GM19099 (cell line): Measurements from ENCODE around the gene GATM.

ENCODE experiments used
- POLR2A ChIP-seq: IDR thresholded peaks from 3 replicates; pipeline ENCODE4 v1.6.1; 2011; ENCODE audit warnings: low read depth; ENCODE audit not compliant: insufficient read length; ENCODE audit errors: extremely low read depth

GATM gene, protein sequence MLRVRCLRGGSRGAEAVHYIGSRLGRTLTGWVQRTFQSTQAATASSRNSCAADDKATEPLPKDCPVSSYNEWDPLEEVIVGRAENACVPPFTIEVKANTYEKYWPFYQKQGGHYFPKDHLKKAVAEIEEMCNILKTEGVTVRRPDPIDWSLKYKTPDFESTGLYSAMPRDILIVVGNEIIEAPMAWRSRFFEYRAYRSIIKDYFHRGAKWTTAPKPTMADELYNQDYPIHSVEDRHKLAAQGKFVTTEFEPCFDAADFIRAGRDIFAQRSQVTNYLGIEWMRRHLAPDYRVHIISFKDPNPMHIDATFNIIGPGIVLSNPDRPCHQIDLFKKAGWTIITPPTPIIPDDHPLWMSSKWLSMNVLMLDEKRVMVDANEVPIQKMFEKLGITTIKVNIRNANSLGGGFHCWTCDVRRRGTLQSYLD

DNA sequence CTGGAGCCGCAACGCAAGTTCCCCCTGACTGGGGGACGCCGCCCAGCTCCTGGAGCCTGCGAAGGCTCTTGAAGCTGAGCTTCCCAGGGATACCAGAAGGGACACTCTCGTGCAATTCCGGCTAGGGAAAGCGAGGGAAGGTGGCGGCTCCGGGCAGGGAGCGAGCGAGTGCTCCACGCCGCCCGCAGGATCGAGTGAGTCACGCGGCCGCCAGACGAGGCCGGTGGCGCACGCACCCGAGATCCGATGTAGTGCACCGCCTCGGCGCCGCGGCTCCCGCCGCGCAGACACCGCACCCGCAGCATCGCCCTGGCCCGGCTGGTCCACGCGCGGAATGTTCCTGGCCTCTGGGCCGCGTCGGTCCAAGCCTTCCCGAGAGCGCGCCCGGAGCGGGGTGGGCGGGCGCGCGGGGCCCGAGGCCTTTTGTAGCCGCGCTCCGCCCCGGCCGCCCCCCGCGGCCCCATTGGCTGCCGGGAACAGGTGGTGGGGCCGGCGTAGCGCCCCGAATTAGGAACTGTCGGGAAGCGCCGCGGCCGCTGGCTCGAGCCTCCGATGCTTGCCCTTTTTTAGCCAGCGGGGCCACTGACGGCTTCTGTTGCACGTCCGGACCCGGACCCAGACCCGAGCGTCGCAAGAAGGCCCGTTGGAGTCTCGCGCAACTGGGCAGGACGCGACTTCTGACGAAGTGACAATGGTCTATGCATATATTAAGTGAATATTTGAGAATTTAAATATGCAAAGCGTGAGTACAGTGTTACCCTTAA, at the start of gene GATM:
Gene GATM, minus strand, starts transcription at position 396 of the 764 bp plus-strand sequence. Its CDS starts 91 bp downstream, at position 305.
- peak; percentile 88 for TF ChIP-seq POLR2A

DNA sequence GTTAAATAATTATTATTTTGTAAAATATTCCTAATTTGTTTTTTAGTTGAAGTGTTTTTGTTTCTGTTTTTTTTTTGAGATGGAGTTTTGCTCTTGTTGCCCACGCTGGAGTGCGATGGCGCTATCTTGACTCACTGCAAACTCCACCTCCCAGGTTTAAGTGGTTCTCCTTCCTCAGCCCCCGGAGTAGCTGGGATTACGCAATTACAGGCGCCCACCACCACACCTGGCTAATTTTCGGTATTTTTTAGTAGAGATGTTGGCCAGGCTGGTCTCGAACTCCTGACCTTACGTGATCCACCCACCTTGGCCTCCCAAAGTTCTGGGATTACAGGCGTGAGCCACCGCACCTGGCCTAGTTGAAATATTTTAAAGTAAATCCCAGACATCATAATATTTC, 48.7 kb upstream of the GATM start:
- TF ChIP-seq POLR2A, result no peak

DNA sequence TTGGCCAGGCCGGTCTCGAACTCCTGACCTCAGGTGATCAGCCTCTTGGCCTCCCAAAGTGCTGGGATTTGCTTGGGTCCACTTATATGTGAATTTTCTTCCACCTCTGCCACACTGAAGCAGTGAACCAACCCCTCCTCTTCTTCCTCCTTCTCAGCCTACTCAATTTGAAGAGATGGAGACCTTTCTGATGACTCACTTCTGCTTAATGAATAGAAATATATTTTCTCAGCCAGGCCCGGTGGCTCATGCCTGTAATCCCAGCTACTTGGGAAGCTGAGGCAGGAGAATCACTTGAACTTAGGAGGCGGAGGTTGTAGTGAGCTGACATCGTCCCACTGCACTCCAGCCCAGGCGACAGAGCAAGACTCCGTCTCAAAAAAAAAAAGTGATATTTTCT, 46.8 kb upstream of the GATM start:
- TF ChIP-seq POLR2A, result no peak

DNA sequence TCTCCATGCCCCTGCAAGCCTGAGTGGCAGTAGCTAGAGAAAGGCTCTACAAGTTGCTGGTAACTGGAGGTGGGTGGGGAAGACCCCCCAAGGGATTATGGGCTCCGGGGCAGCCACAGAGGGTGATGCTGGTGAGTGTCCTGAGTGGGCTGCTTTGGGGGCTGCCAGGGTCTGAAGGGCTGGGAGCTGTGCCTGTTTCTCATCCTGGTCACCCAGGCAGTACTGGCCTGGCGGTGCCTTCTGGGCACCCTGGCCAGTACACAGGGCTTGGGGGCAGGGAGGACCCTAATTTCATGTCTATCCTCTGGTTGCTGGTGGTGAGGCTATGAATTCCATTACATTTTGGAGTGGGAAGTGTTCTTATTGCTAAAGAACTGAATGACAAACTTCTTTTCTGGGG, 46.1 kb upstream of the GATM start:
- TF ChIP-seq POLR2A, result no peak

DNA sequence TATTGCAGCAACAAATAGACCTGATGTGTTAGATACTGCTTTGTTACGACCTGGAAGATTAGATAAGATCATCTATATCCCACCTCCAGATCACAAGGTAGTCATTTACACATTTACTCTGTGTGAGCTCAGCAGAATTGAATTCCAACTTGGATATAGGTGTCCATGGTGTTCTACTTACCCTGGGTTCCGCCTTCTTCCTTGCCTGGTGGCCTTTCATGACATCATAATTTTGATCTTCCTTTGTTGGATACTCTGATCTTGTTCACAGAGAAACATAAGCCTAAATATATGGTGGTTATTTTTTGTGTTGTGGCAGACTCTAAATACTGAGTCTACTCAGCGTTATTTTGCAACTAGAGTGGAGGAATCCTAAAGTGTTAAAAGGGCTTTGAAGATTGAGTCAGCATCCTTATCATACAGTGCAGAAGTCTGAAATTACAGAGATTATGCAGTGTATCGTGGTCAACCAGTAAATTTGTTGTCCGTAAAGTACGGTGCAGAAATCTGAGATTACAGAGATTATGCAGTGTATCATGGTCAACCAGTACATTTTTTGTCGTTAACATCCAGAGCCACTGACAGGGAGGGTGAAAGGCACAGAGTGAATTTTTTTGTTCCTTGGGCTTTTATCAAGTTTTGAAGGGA, 39.1 kb upstream of the GATM start:
- no peak for TF ChIP-seq POLR2A

DNA sequence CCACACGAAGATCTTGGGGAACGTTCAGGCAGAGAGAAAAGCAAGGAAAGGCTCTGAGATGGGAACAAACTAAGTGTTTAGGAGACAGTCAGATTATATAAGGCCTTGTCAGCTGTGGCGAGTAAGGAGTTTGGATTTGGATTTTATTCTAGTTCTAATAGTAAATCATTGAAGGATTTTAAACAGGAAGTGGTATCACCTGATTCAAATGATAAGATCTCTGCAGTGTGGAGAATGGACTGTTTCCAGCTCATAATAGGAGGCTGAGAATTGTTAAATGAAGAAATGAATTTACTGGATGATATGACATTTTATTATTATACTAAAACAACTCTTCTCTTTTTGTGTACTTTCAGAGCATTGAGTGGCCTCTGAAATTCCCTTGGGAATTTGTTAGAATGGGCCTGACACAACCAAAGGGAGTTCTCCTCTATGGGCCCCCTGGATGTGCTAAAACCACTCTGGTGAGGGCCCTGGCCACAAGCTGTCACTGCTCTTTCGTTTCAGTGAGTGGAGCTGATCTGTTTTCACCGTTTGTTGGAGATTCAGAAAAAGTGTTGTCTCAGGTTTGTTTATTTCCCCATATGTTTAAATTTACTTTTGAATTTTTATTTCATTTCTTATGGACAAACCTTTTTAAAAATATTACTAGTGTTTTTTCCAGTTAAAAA, 36.0 kb upstream of the GATM start:
- no peak for TF ChIP-seq POLR2A

DNA sequence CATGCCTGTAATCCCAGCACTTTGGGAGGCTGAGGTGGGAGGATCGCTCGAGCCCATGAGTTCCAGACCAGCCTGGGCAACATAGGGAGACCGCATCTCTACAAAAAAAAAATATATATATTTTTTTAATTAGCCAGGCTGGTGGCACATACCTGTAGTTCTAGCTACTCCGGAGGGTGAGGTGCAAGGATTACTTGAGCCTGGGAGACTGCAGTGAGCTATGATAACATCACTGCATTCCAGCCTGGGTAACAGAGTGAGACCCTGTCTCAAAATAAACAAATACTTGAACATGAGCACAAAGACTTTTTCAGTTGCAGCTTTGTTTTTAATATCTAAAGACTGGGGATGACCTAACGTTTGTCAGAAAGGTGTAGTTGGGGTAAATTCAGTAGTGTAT, 31.3 kb upstream of the GATM start:
- TF ChIP-seq POLR2A, result no peak

DNA sequence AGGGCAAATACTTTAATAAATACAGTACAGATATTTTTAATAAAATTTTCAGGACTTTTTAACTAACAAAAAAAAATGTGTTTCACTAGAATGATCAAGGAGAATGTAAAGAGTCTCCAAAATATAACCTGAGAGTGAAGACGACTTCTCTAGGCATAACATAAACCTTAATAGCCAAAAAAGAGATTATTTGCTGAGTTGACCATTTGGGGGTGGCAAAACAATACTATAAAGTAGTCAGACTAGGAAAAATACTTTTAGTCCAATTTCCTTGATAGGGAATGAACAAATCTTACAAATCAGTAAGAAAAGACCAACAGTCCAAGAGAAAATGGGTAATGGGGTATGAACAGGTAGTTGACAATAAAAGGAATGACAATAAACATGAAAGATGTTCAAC, 29.4 kb upstream of the GATM start:
- TF ChIP-seq POLR2A, result no peak

DNA sequence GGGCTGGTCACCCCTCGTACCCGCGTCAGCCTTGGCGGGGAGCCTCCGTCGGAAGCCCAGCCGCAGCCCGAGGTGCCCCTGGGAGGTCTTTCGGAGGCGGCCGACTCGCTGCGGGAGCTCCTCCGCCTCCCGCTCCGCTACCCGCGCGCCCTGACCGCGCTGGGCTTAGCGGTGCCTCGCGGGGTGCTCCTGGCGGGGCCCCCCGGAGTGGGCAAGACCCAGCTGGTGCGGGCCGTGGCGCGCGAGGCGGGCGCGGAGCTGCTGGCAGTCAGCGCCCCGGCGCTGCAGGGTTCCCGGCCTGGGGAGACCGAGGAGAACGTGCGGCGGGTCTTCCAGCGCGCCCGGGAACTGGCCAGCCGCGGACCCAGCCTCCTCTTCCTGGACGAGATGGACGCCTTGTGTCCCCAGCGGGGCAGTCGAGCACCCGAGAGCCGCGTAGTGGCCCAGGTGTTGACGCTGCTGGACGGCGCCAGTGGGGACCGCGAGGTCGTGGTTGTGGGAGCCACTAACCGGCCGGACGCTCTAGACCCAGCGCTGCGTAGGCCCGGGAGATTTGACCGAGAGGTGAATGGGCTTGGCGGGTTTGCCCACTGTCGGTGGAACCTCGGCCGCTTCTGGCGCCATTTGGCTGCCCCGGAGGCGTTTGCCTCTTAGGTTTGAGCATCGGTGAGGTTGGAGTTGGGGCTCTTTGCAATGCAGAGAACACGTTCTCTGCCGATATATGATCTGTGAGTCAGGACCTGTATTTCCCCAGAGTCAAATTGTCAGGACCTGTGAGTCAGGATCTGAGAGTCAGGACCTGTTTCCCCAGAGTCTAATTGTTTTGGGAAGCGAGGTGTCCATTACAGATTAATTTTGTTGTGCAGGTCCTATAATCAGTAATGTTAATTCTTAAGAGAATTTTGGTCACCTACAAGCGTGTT, 24.9 kb upstream of the GATM start:
- TF ChIP-seq POLR2A, result no peak

DNA sequence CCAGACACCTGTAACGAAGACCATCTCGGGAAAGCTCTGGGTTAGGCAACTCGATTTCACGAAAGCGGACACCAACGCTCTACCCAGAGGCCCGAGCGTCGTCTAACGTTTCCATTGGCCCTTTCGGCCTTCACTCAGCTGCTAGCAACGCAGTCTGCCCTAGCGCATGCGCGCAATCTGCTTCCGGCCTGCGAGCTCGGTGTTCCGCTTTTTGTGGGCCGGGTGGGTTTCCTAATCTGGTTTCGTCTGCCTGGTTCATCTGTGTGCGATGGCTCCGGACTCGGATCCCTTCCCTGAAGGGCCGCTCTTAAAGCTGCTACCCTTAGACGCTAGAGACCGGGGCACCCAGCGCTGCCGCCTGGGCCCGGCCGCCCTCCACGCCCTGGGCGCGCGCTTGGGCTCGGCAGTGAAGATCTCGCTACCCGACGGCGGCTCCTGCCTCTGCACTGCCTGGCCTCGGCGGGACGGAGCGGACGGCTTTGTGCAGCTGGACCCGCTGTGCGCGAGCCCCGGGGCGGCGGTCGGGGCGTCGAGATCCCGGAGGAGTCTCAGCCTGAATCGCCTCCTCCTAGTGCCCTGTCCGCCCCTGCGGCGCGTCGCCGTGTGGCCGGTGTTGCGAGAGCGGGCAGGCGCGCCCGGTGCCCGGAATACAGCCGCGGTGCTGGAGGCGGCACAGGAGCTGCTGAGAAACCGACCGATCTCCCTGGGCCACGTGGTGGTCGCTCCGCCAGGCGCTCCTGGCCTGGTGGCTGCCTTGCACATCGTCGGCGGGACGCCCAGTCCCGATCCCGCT, 24.0 kb upstream of the GATM start:
- TF ChIP-seq POLR2A, result peak; percentile 96

DNA sequence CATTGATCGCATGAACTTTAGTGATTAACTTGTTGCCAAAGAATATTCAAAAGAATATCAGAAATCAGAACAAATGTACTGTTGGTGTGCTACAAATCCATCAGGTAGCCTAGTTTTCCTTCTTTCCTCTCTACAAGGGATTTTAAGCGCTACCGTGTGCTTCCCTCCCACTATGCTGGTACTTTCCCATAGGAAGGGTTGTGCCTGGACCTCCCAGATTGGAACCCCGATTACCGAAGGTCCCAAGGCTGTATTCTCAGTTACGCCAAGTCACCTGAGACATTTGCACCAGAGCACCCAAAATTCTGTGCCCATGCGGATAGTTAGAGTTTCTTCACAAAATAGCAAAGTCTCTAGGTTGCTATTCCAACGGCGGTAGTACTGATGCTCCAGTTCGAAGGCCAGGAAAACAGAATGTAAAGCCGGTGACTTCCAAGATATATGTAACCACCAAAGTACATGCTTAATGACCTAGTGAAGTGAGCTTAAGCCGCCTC, 23.4 kb upstream of the GATM start:
- no peak for TF ChIP-seq POLR2A

DNA sequence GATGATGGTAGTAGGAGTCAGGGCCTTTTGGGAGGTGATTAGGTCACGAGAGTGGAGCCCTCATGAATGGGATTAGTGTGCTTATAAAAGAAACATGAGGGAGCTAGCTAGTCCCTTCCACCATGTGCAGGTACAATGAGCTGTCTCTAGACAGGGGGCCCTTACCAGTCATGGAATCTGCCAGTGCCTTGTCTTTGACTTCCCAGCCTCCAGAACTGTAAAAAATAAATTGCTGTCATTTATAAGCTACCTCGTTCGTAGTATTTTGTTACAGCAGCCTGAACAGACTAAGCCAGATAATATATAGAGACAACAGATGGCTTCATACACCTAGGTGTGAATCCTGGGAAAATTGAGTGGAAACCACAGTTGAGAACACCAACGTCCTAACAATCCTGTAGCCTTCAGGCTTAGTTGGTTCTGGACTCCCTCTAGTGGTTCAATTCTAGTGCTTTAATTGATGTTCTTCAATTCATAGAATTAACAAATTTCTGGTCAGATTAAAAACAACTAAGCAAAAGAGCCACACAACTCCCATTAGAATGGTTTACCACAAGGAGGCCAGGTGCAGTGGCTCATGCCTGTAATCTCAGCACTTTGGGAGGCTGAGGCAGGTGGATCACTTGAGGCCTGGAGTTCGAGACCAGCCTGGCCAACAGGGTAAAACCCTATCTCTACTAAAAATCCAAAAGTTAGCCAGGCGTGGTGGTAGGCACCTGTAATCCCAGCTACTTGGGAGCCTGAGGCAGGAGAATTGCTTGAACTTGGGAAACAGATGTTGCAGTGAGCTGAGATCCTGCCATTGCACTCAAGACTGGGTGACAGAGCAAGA, 21.3 kb upstream of the GATM start:
- no peak for TF ChIP-seq POLR2A
